ENCODE measurements around the gene PPP5C.
"Not testable (repeated sequence)": the region's sequence is repeated elsewhere in the genome, so short reads cannot be mapped to it uniquely, and the experiment has no call there.

Gene PPP5C

GRCh38 chr19:46372901-46373490, 26.1 kb downstream of the PPP5C start:
- peaks cover 13% of the 10 kb centered on the region for H3K4me1 Mint-ChIP-seq
- TF ChIP-seq CTCF (IDR thresholded peaks at IDR 0.05; ENCODE audit: unreplicated experiment in 3 of 3) = peak in 2 of 3 experiments; percentile 15 to 23
- no peaks in the 10 kb centered on the region for H3K9me3 Mint-ChIP-seq
- peak overlapping the region; percentile 37 to 52 (median 51) for H3K27ac Mint-ChIP-seq
- H3K36me3 Mint-ChIP-seq (ENCODE audit: low read depth) = peaks cover 38% of the 10 kb centered on the region
- H3K27me3 Mint-ChIP-seq (ENCODE audit: low read depth) = no peaks in the 10 kb centered on the region
- no peak overlapping the region for H3K4me3 Mint-ChIP-seq

- no peaks in the 10 kb centered on the region for H3K9me3 Mint-ChIP-seq
- no peak for TF ChIP-seq CTCF (IDR thresholded peaks at IDR 0.05; ENCODE audit: unreplicated experiment in 3 of 3)
- no peak overlapping the region for H3K4me3 Mint-ChIP-seq
- peak overlapping the region in 2 of 3 experiments; percentile 51 to 52 for H3K27ac Mint-ChIP-seq
- no peaks in the 10 kb centered on the region for H3K27me3 Mint-ChIP-seq (ENCODE audit: low read depth)
- peaks cover 43% of the 10 kb centered on the region for H3K36me3 Mint-ChIP-seq (ENCODE audit: low read depth)
- peaks cover 20% of the 10 kb centered on the region for H3K4me1 Mint-ChIP-seq
These were observed 26.8 kb downstream of the PPP5C start for GRCh38 chr19:46373491-46374359.

- no peak overlapping the region for H3K4me3 Mint-ChIP-seq
- peaks cover 25% of the 10 kb centered on the region for H3K4me1 Mint-ChIP-seq
- H3K9me3 Mint-ChIP-seq = no peaks in the 10 kb centered on the region
- no peaks in the 10 kb centered on the region for H3K27me3 Mint-ChIP-seq (ENCODE audit: low read depth)
- H3K27ac Mint-ChIP-seq = no peak overlapping the region
- peaks cover 47% of the 10 kb centered on the region for H3K36me3 Mint-ChIP-seq (ENCODE audit: low read depth)
- TF ChIP-seq CTCF (IDR thresholded peaks at IDR 0.05; ENCODE audit: unreplicated experiment in 3 of 3) = no peak
These were observed 27.9 kb downstream of the PPP5C start for GRCh38 chr19:46374536-46375475.

- not testable (repeated sequence) for H3K27me3 Mint-ChIP-seq (ENCODE audit: low read depth); H3K4me3 Mint-ChIP-seq; H3K9me3 Mint-ChIP-seq
- H3K36me3 Mint-ChIP-seq (ENCODE audit: low read depth) = peaks cover 53% of the 10 kb centered on the region
- peaks cover 30% of the 10 kb centered on the region for H3K4me1 Mint-ChIP-seq
- H3K27ac Mint-ChIP-seq = peak overlapping the region in 2 of 3 experiments; percentile 6 to 71
These were observed 28.7 kb downstream of the PPP5C start for GRCh38 chr19:46375476-46376067.

- H3K27me3 Mint-ChIP-seq (ENCODE audit: low read depth) = no peaks in the 10 kb centered on the region
These were observed 29.6 kb downstream of the PPP5C start for GRCh38 chr19:46376241-46377153.

More at GRCh38 chr19:46376241-46377153, 29.6 kb downstream of the PPP5C start:
- Mint-ChIP-seq H3K4me1 (peaks cover 36% of the 10 kb centered on the region), H3K36me3 (ENCODE audit: low read depth) (peaks cover 56% of the 10 kb centered on the region), H3K4me3 (no peak overlapping the region), H3K9me3 (peaks cover 9% of the 10 kb centered on the region), H3K27ac (peak overlapping the region in 2 of 3 experiments; percentile 6 to 71)
- no peak for TF ChIP-seq CTCF (IDR thresholded peaks at IDR 0.05; ENCODE audit: unreplicated experiment in 3 of 3)

Data from nephron (organoid).